Central memory CD4-positive, alpha-beta T cell (primary cell): ENCODE measurements around the gene SEC14L5.
"Not testable (repeated sequence)": the region's sequence is repeated elsewhere in the genome, so short reads cannot be mapped to it uniquely, and the experiment has no call there.

Experiments
- DNase-seq: peaks from one replicate; pipeline ENCODE4 v3.0.0; 2022
- total RNA-seq, 3 experiments: gene quantifications; one replicate each; lab custom pipeline; 2026; lab: John Stamatoyannopoulos, UW

Gene SEC14L5
- 0 to 0.04 (median 0) reads per million in 3 experiments for total RNA-seq

- DNase-seq, result peak; percentile 88
Measured at GRCh38 chr16:4957720-4958509, at the start of gene SEC14L5. TSS of gene SEC14L5 (plus strand) at chr16:4958330. CDS start at chr16:4959324, 994 bp downstream.

- no peak for DNase-seq
Measured at GRCh38 chr16:4908854-4909401, 49.2 kb upstream of the SEC14L5 start.

- DNase-seq, result no peak
Measured at GRCh38 chr16:4909825-4910224, 48.3 kb upstream of the SEC14L5 start.

GRCh38 chr16:4910828-4911227, 47.3 kb upstream of the SEC14L5 start:
- DNase-seq, result no peak

DNA sequence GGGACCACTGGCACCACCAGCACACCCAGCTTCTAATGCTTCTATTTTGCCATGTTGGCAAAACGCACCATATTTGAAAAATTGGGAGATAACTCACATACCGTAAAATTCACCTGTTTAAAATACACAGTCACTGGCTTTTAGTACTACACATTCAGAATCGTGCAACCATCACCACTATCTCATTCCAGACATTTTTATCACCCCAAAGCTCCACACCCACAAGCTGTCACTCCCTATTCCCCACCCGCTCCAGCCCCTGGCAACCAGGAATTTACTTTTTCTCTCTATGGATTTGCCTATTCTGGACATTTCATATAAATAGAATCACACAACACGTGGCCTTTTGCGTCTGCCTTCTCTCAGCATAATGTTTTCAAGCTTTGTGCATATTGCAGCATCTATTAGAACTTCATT, 46.2 kb upstream of the SEC14L5 start:
- no peak for DNase-seq

DNA sequence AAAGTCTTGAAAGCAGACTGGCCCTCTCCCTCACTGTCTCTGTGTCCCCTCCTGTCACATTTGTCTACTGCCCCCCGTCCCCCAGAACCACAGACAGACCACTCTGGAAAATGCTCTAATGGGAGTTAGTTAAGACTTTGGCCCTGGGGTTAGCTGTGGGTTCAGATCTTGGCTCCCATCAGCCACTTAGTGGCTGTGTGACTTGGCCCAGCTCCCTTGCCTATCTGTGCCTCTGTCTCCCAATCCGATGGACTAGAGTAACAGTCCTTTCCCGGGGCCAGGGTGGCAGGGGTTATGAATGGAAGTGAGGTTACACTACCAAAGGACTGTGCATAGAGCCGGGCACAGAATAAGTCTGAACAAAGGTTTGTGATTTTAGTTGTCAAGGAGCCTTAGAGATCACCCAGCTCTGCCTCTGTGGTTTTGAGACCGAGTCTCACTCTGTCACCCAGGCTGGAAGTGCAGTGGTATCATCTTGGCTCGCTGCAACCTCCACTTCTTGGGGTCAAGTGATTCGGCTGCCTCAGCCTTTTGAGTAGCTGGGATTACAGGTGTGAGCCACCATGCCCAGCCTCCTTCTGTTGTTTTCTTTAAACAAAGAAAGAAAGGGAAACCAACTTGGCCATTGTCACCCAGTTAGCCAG, 44.9 kb upstream of the SEC14L5 start:
- no peak for DNase-seq

DNA sequence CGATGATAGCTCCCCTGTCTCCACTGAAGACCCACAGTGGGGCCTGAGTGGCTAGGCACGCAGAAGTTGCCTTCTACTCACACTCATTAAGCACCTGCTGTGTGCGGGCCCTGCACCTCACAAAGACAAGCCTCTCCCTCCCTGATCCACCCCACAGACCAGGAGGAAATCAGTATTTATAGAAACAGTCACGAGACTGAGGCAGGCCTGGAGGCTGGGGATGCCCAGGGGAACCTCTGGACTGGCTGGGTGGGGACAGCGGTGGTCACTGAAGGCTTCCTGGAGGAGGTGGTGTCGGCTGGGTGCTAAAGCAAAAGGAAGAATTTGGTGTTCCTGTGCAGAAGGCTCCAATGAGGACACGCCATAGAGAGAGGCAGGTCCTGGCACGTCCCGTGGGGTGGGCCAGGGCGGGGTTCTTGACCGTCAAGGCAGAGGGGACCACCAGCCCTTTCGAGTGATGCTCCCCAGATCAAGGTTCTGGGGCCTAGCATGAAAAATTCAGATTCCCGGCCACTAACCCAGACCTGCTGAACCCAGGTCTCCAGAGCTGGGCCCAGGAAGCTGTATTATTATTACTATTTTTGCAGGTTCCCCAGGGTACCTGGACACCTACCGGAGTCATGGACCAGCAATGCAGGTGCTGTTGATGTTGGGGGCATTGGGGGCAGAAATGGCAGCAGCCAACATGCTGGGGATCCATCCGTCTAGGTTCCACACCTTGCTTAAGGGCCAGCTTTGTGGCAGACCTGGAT, 44.2 kb upstream of the SEC14L5 start:
- no peak for DNase-seq

GRCh38 chr16:4914528-4915225, 43.5 kb upstream of the SEC14L5 start:
- no peak for DNase-seq

GRCh38 chr16:4915226-4915761, 42.8 kb upstream of the SEC14L5 start:
- DNase-seq, result no peak

- no peak for DNase-seq
Measured at GRCh38 chr16:4917117-4917516, 41.0 kb upstream of the SEC14L5 start.

DNA sequence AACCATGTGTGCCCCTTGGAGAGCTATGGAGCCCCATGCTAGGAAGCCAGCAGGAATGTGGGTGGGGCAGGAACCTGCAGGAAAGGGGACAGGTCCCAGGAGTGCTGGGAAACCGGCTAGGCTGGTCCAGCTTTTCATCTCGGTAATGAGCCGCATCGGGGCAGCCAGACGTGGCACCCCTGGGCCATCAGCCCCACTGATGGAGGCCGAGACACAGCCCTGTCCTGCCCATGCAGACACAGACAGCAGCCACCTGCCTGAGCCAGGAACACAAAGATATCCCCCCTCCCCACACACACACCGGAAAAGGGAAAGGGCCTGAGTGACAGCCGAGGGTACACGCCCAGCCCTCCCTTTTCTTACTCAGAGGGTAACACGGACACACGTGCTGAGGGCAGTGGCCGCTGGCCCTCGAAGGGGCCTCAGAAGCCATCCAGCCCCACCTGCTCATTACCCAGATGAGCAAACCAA, 39.3 kb upstream of the SEC14L5 start:
- DNase-seq, result no peak

DNA sequence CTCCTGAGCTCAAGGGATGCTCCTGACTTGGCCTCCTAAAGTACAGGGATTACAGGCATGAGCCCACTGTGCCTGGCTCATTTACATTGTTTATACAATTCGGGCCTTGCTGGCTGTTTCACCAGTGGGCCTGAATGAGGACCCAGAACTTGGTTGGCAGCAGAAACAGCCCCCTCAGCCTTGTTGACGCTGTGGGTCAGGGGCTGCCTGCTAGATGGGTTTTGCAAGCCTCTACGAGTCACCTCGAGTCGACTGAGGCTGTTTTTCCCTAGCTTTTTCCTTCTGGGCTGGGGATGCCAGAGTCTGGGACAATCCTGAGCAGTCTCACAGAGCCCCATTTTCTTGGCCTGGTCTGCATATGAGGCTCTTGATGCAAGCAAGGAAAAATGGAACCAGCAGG, 37.3 kb upstream of the SEC14L5 start:
- no peak for DNase-seq

DNA sequence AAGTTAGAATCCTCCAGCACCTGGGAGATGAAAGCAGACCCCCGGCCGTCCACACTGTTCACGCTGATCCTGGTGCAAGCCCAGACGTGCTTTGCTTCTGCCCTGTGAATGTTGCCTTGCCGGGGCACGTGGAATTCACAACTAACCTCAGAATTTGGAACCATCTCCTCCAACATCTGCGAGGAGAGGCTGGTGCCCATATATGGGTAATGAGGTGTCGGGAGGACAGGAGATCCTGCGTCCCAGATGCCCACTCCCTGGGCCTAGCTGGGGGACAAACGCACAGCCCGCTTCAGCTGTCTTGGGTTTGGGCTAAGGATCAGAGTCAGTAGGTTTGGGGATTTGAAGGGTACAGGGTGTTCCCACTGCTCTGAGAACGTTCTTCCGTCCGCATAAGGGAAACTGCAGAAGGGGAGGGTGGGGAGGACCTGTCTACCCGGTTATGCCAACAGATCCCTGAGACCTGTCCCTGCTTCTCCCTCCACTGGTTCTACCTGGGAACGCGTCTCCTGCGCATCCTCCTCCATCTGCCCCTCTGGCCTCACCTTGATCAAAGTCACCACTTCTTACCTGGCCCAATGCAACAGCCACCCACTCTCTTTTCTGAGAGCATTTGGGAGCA, 35.3 kb upstream of the SEC14L5 start:
- no peak for DNase-seq

DNA sequence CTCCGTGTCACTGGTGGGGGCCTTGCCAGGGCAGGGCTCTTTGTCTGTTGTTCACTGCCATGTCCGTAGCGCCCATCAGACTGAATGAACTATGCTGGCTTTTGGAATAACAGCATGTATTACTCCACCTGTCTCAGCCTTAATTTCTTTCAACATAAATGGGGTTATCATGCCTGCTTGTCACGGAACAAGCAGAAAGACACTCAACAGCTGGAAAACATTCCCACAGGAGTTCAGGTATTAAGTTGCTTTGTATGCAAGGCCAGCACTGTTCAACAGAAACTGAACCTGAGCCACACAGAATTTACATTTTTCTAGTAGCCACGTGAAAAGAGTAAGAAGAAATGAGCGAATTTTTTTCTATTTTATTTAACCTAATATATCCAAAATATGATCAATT, 34.3 kb upstream of the SEC14L5 start:
- no peak for DNase-seq

GRCh38 chr16:4924593-4925292, 33.4 kb upstream of the SEC14L5 start:
- no peak for DNase-seq

DNA sequence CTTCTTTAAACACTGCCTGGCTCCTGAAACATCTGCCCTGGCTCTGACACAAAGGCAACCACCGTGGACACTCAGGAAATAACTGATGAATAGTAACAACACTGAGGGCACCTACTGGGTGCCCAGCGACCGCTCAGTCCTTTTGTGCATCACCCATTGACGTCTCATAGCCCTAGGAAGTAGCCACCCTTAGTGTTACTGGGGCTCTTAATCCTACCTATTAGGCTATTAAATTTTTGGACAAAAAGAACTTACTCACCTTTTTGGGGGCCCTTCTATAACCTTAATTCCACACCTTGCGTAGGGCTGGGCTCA, 32.9 kb upstream of the SEC14L5 start:
- no peak for DNase-seq

- DNase-seq, result no peak
Measured at GRCh38 chr16:4925791-4926190, 32.3 kb upstream of the SEC14L5 start.

DNA sequence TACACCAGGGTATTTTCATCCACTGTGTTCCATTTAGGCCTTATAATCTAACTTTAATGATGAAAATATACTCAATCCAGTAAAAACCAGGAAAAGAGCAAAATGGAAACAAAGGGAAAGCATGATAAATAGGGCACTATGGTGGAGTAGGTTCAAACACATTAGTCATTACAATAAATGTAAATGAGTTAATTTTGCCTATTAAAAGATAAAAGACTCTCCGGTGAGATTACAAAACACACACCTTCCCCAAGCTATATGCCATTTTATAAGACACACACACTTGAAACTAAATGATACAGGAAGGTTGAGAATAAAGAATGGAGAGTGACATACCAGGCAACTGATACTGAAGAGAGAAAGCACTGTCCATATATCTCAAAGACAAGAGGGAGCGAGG, 31.2 kb upstream of the SEC14L5 start:
- DNase-seq, result no peak

DNA sequence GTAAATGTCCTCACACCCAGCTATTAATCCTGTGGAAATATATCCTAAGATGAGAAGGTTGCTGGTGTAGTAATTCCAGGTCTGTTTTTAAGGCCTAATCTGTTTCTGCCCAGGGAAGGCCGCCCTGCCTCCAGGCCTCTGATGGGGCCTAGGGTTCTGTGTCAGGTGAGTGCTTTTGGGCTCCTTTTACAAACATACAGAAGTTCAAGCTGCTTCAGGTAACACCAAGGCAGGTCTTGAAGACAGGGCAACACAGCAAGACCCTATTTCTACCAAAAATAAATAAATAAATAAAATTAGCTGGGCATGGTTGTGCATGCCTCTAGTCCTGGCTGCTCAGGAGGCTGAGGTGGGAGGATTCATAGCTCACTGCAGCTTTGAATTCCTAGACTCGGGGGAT, 30.5 kb upstream of the SEC14L5 start:
- no peak for DNase-seq

- DNase-seq, result no peak
Measured at GRCh38 chr16:4928227-4928626, 29.9 kb upstream of the SEC14L5 start.

DNA sequence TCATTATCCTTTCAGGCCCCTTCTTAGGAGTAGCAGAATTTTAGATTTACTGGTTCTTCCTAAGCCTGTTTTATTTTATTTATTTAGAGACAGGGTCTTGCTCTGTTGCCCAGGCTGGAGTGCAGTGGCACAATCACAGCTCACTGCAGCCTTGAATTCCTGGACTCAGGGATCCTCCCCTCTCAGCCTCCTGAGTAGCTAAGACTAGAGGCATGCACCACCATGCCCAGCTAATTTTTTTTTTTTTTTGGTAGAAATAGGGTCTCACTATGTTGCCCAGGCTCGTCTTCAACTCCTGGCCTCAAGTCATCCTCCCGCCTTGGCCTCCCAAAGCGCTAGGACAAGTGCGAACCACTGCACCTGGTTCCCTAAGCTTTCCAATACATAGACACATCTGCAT, 28.5 kb upstream of the SEC14L5 start:
- not testable (repeated sequence) for DNase-seq
